Endothelial cell of umbilical vein (primary cell): ENCODE results near the gene CAMTA1. TPM values are rescaled to one million over a fixed set of nuclear protein-coding genes. Genes with fewer than 3 reads are reported as not detected.

Source experiments
- BruUV-seq: library from RNA; stranded (reverse); fragments of 400-500 nt; replicated peaks from 2 replicates; lab custom pipeline; 2021; lab: Mats Ljungman, UMichigan
- CTCF ChIA-PET: fragments of 300-600, 350-600 bp; sonication (Branson Sonifier 250); formaldehyde crosslinking; loops from one replicate; lab custom pipeline; 2021; ENCODE audit warnings: antibody characterized with exemption, inconsistent platforms; lab: Charles Lee
- POLR2A ChIA-PET: fragments of 300-600, 350-600 bp; sonication (Branson Sonifier 250); formaldehyde crosslinking; loops from one replicate; lab custom pipeline; 2021; ENCODE audit warnings: antibody characterized with exemption, inconsistent platforms; lab: Charles Lee
- DNase-seq: peaks from one replicate; pipeline ENCODE4 v3.0.0-alpha.2; 2011; ENCODE audit warnings: low read depth, low spot score
- FAIRE-seq: peaks from 2 replicates; lab custom pipeline; 2011; peaks lifted over from hg19 to GRCh38; lab: Jason Lieb, UNC
- H2AFZ ChIP-seq: 2 replicates; pipeline ENCODE4 v1.6.0; 2012; ENCODE audit warnings: low read depth, low read length, control low read depth, inconsistent platforms
- H3K27ac ChIP-seq: 2 replicates; pipeline ENCODE4 v1.5.1; 2011; ENCODE audit warnings: low read depth, mild to moderate bottlenecking, control low read depth, low read length, moderate library complexity; ENCODE audit not compliant: insufficient read depth
- H3K27me3 ChIP-seq, 2 experiments: 2 replicates each; pipeline versions ENCODE4 v1.6.0 to v1.6.1; 2011; ENCODE audit warnings: low read length in 2 of 2, mixed read lengths in 1 of 2; ENCODE audit not compliant: control insufficient read depth in 2 of 2, insufficient read depth in 2 of 2
- H3K36me3 ChIP-seq, 2 experiments: 2 replicates in 1 of 2; 3 replicates in 1 of 2; pipeline ENCODE4 v1.5.1; 2011; ENCODE audit warnings: low read length in 2 of 2, mild to moderate bottlenecking in 1 of 2, moderate library complexity in 1 of 2; ENCODE audit not compliant: control insufficient read depth in 2 of 2, insufficient read depth in 2 of 2; ENCODE audit errors: extremely low read depth in 1 of 2
- H3K4me1 ChIP-seq: 3 replicates; pipeline ENCODE4 v1.5.1; 2011; ENCODE audit warnings: mild to moderate bottlenecking, low read length; ENCODE audit not compliant: control insufficient read depth, insufficient read depth; ENCODE audit errors: extremely low read depth
- H3K4me2 ChIP-seq: 2 replicates; pipeline ENCODE4 v1.6.1; 2011; ENCODE audit warnings: low read length, control low read depth, mixed read lengths; ENCODE audit not compliant: insufficient read depth
- H3K4me3 ChIP-seq, 3 experiments: fragments of 200-600 bp in 1 of 3; sonication (generic), shearing (Covaris generic) in 1 of 3; replicated peaks in 1 of 3; 2 replicates each; pipeline ENCODE4 v1.5.1; 2011 to 2016; ENCODE audit warnings: control low read depth in 3 of 3, low read length in 3 of 3, mild to moderate bottlenecking in 2 of 3, inconsistent platforms in 1 of 3, low read depth in 1 of 3, moderate library complexity in 1 of 3; ENCODE audit not compliant: insufficient read depth in 1 of 3
- H3K79me2 ChIP-seq: 2 replicates; pipeline ENCODE4 v1.6.0; 2012; ENCODE audit warnings: low read length, inconsistent platforms; ENCODE audit not compliant: control insufficient read depth, insufficient read depth
- H3K9ac ChIP-seq: replicated peaks from 2 replicates; pipeline ENCODE3; 2011; ENCODE audit warnings: low read length, control low read depth; ENCODE audit not compliant: insufficient read depth; ENCODE audit errors: extremely low read depth
- H3K9me1 ChIP-seq: replicated peaks from 3 replicates; pipeline ENCODE4 v1.6.0; 2011; ENCODE audit warnings: mild to moderate bottlenecking, low read length; ENCODE audit not compliant: control insufficient read depth, insufficient read depth; ENCODE audit errors: extremely low read depth
- H3K9me3 ChIP-seq: replicated peaks from 2 replicates; pipeline ENCODE4 v1.5.1; 2012; ENCODE audit warnings: low read length, inconsistent platforms; ENCODE audit not compliant: control insufficient read depth, insufficient read depth
- H4K20me1 ChIP-seq: replicated peaks from 2 replicates; pipeline ENCODE3; 2011; ENCODE audit warnings: mild to moderate bottlenecking, low read length; ENCODE audit not compliant: control insufficient read depth, insufficient read depth; ENCODE audit errors: extremely low read depth
- EZH2 ChIP-seq: IDR thresholded peaks from 2 replicates; pipeline ENCODE4 v1.6.1; 2012; ENCODE audit warnings: borderline replicate concordance, low read depth, mild to moderate bottlenecking, moderate library complexity, low read length, inconsistent platforms; ENCODE audit not compliant: severe bottlenecking
- FOS ChIP-seq: IDR thresholded peaks from 2 replicates; pipeline ENCODE4 v1.6.1; 2011; ENCODE audit warnings: mild to moderate bottlenecking, low read length, moderate library complexity, borderline replicate concordance; ENCODE audit not compliant: insufficient read depth
- GATA2 ChIP-seq: IDR thresholded peaks from 2 replicates; pipeline ENCODE4 v1.7.0; 2011; ENCODE audit warnings: low read depth, mild to moderate bottlenecking, moderate library complexity, mixed read lengths, low read length; ENCODE audit not compliant: insufficient read length, insufficient read depth
- JUN ChIP-seq: IDR thresholded peaks from 2 replicates; pipeline ENCODE4 v1.6.1; 2011; ENCODE audit warnings: borderline replicate concordance, low read depth; ENCODE audit not compliant: insufficient read length, insufficient read depth
- MYC ChIP-seq: IDR thresholded peaks from one replicate; pipeline ENCODE4 v1.6.1; 2011; ENCODE audit warnings: mild to moderate bottlenecking, low read depth, low read length
- POLR2A ChIP-seq: IDR thresholded peaks from 2 replicates; pipeline ENCODE4 v1.6.1; 2012; ENCODE audit warnings: low read depth, mild to moderate bottlenecking, control low read depth, low read length
- POLR2AphosphoS5 ChIP-seq: IDR thresholded peaks from 2 replicates; pipeline ENCODE4 v1.6.1; 2012; ENCODE audit warnings: low read depth, mild to moderate bottlenecking, control low read depth, low read length, moderate library complexity; ENCODE audit not compliant: insufficient read depth
- dilution Hi-C: fragments of 300-500 bp; cut with MboI; formaldehyde crosslinking; loops from one replicate; pipeline ENCODE4 v1.15.0; 2019; ENCODE audit warnings: low sequenced_read_pairs; ENCODE audit not compliant: extremely low pct_ligation_motif_present
- intact Hi-C: fragments of 100-400 bp; cut with micrococcal nuclease; formaldehyde crosslinking; loops from one replicate; pipeline ENCODE4 v1.10.0; 2022
- polyA plus RNA-seq, 4 experiments: library from polyadenylated mRNA; depleted of rRNA in 3 of 4; stranded (reverse) in 3 of 4; unstranded in 1 of 4; fragments of >200 nt; gene quantifications; 2 replicates each; pipeline versions ENCODE4 v1.2.1 to v1.2.3, GENCODE V29; 2011 to 2012; ENCODE audit warnings: missing spikeins in 1 of 4
- total RNA-seq: library from RNA; stranded (reverse); gene quantifications from 2 replicates; pipeline ENCODE4 v1.2.3, GENCODE V29; 2021
- TF ChIP-seq, protein P1 (sequence below): IDR thresholded peaks from 2 replicates; pipeline ENCODE4 v1.6.1; 2011; ENCODE audit not compliant: insufficient read depth, insufficient read length
- TF ChIP-seq, protein P2 (sequence below), 2 donors: IDR thresholded peaks; 1 replicate in 1 of 2; 2 replicates in 1 of 2; pipeline ENCODE4 v1.5.1; 2011; ENCODE audit warnings: low read length in 2 of 2, mild to moderate bottlenecking in 2 of 2, moderate library complexity in 2 of 2, control low read depth in 1 of 2, inconsistent platforms in 1 of 2, low read depth in 1 of 2; ENCODE audit not compliant: insufficient read depth in 1 of 2; ENCODE audit errors: extremely low read depth in 1 of 2

CAMTA1 gene
- total and polyA plus RNA-seq, 2 donors (not counting 3 experiments of a cell fraction or from before 2014, with no cell fraction given), result 50.8 to 92.7 TPM

DNA sequence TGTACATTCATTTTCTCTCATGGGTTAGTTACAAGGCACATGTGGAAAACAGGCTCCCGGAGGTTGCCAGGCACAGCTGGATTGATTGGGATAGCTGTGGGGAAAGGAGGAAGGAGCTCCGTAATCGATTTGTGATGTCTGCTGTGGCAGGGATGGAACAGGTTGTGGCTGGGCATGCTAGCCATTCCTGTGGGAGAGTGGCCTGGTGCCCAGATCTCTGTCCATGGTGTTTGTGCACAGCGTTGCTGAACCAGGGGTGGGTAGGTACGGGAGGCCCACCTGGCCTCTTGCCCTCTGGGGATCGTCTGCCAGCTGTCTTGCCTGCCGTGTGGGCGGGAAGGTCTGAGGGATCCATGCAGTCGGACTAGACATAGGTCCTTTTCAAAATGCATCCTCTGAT is 683.0 kb downstream of the CAMTA1 start:
- Histone ChIP-seq H2AFZ (no peak overlapping the region), H3K27me3 (no peaks in the 10 kb centered on the region), H3K4me3 (no peak overlapping the region), H3K79me2 (no peaks in the 10 kb centered on the region), H3K9me1 (no peaks in the 10 kb centered on the region), H3K36me3 (no peaks in the 10 kb centered on the region), H3K27ac (no peak overlapping the region), H3K9me3 (no peaks in the 10 kb centered on the region), H3K9ac (no peak overlapping the region), H3K4me2 (no peak overlapping the region), H3K4me1 (peaks cover 14% of the 10 kb centered on the region), H4K20me1 (no peaks in the 10 kb centered on the region)
- FAIRE-seq (no peak), DNase-seq (no peak)
- ChIA-PET CTCF (interaction anchor here (0.9 kb wide), 1 partner anchor 260 kb away, joined by 3 read pairs; no protein-coding TSS in a partner anchor), POLR2A (no interaction called here)
- TF ChIP-seq MYC (no peak), POLR2A (no peak), POLR2AphosphoS5 (no peak), FOS (no peak), GATA2 (no peak)
- TF ChIP-seq, protein P1, sequence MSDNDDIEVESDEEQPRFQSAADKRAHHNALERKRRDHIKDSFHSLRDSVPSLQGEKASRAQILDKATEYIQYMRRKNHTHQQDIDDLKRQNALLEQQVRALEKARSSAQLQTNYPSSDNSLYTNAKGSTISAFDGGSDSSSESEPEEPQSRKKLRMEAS, result no peak
- dilution Hi-C loops (no loop called here), intact Hi-C loops (no loop called here)
- BruUV-seq, result no TSS peak

DNA sequence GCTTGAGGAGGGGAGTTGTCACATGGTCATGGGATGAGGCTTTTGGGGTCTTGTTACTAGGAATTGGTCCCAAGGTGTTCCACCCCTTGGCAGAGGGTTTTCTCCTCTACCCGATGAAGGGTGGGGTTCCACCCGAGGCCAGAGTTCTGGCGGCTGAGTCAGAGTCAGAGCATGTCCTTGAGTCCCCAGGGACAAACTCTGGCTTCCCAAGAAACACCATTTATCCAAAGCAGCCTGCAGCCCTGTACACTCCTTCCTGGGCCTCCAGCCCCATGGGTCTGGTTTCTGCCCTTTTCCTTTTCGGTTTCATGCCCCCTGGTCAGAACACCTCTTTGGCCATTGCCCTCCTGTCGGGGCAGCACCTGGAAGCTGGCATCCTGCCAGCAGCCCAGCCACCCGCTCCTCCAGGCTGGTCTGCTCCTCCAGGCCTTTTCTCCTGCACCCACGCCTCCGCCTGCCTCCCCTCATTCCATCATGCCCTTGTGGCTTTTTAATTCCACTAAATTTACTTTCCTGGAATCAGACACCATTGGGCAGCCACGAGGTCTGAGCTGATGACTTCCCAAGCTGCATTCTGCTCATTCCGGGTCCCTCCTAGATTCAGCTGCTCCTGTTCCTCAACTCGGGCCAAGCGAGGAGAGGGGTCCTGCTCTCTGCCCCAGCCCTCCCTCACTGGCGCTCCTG is 684.1 kb downstream of the CAMTA1 start:
- FAIRE-seq, result no peak
- CTCF ChIA-PET, result interaction anchor here (0.5 kb wide), 1 partner anchor 750 kb away, joined by 4 read pairs; no protein-coding TSS in a partner anchor
- H3K27ac ChIP-seq, result no peak overlapping the region

More for the DNA sequence above, 684.1 kb downstream of the CAMTA1 start:
- Histone ChIP-seq H3K9me3 (no peaks in the 10 kb centered on the region), H3K4me3 (no peak overlapping the region), H2AFZ (no peak overlapping the region), H4K20me1 (no peaks in the 10 kb centered on the region), H3K9ac (no peak overlapping the region), H3K4me2 (no peak overlapping the region), H3K4me1 (peaks cover 14% of the 10 kb centered on the region), H3K79me2 (no peaks in the 10 kb centered on the region), H3K27me3 (no peaks in the 10 kb centered on the region), H3K36me3 (no peaks in the 10 kb centered on the region), H3K9me1 (no peaks in the 10 kb centered on the region)
- intact Hi-C loops, result no loop called here
- DNase-seq, result no peak
- POLR2A ChIA-PET, result no interaction called here
- BruUV-seq, result no TSS peak
- dilution Hi-C loops, result no loop called here
- TF ChIP-seq EZH2 (no peak), MYC (no peak), POLR2A (no peak), JUN (no peak), POLR2AphosphoS5 (no peak), FOS (no peak), GATA2 (no peak)
- TF ChIP-seq, protein P1, result no peak
- TF ChIP-seq, protein P2, sequence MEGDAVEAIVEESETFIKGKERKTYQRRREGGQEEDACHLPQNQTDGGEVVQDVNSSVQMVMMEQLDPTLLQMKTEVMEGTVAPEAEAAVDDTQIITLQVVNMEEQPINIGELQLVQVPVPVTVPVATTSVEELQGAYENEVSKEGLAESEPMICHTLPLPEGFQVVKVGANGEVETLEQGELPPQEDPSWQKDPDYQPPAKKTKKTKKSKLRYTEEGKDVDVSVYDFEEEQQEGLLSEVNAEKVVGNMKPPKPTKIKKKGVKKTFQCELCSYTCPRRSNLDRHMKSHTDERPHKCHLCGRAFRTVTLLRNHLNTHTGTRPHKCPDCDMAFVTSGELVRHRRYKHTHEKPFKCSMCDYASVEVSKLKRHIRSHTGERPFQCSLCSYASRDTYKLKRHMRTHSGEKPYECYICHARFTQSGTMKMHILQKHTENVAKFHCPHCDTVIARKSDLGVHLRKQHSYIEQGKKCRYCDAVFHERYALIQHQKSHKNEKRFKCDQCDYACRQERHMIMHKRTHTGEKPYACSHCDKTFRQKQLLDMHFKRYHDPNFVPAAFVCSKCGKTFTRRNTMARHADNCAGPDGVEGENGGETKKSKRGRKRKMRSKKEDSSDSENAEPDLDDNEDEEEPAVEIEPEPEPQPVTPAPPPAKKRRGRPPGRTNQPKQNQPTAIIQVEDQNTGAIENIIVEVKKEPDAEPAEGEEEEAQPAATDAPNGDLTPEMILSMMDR (IDR thresholded peaks at IDR 0.05; ENCODE audit: extremely low read depth in 1 of 2, insufficient read depth in 1 of 2, low read depth in 1 of 2, low read length in 2 of 2), result no peak
